Right atrium auricular region (tissue), 2 donors: ENCODE data around the gene C15orf61. TPM values are rescaled to one million over a fixed set of nuclear protein-coding genes. Genes with fewer than 3 reads are reported as not detected.

Experiments used
- DNase-seq: peaks from one replicate; pipeline ENCODE4 v3.0.0-alpha.2; 2019; ENCODE audit warnings: low spot score
- H3K27ac ChIP-seq, 2 donors: fragments of 200-600 bp; sonication (generic); 1 replicate in 1 of 2; 2 replicates in 1 of 2; pipeline ENCODE4 v1.5.1; 2016 to 2019
- H3K27me3 ChIP-seq, 2 donors: fragments of 200-600 bp; sonication (generic); one replicate each; pipeline versions ENCODE4 v1.5.1 to v1.6.0; 2017 to 2019
- H3K36me3 ChIP-seq: fragments of 200-600 bp; sonication (generic); one replicate; pipeline ENCODE4 v1.5.1; 2016
- H3K4me1 ChIP-seq, 2 donors: fragments of 200-600 bp; sonication (generic); one replicate each; pipeline versions ENCODE4 v1.5.1 to v1.6.0; 2017 to 2019
- H3K4me3 ChIP-seq, 2 donors: fragments of 200-600 bp; sonication (generic); 1 replicate in 1 of 2; 2 replicates in 1 of 2; pipeline ENCODE4 v1.5.1; 2017 to 2019; ENCODE audit warnings: mild to moderate bottlenecking in 1 of 2, moderate library complexity in 1 of 2
- H3K9me3 ChIP-seq, 2 donors: fragments of 200-600 bp; sonication (generic); one replicate each; pipeline ENCODE4 v1.5.1; 2019
- CTCF ChIP-seq, 2 donors: fragments of 200-600 bp; sonication (generic); IDR thresholded peaks; one replicate each; pipeline ENCODE4 v1.5.1; 2019; ENCODE audit warnings: antibody characterized with exemption in 2 of 2
- total RNA-seq, 2 donors: library from RNA; depleted of rRNA; stranded (reverse); fragments of >200 nt; gene quantifications; one replicate each; pipeline ENCODE4 v1.1.0, GENCODE V29; 2016

The C15orf61 gene
- total RNA-seq, 2 donors from 2014 or later, result 6.2 to 7.0 TPM

- H3K27me3 ChIP-seq, result no peaks in the 10 kb centered on the region
- no peaks in the 10 kb centered on the region for H3K9me3 ChIP-seq
- H3K36me3 ChIP-seq, result no peaks in the 10 kb centered on the region
- TF ChIP-seq CTCF (IDR thresholded peaks at IDR 0.05), result no peak
- H3K4me3 ChIP-seq, result no peak overlapping the region
- DNase-seq, result no peak
- H3K27ac ChIP-seq, result no peak overlapping the region
- H3K4me1 ChIP-seq, result no peaks in the 10 kb centered on the region
Measured at GRCh38 chr15:67579164-67579563, 58.2 kb downstream of the C15orf61 start.

Other genes starting within 250 kb of the C15orf61 start
- gene MAP2K5, start 21.6 kb downstream of the C15orf61 start, total RNA-seq, result 1 to 10 TPM; 5.8 to 6.7 TPM